ENCODE data around the gene CILP. TPM values are rescaled to one million over a fixed set of nuclear protein-coding genes. Genes with fewer than 3 reads are reported as not detected.

CILP gene
- total RNA-seq, 2 donors from 2014 or later: 0.82 to 27.8 TPM

GRCh38 chr15:65255486-65256140, 44.3 kb upstream of the CILP start:
- intact Hi-C loops (cut with DNase I): no loop called here
- Histone ChIP-seq H3K4me1 (replicated peaks) (peaks cover 4% of the 10 kb centered on the region), H3K27ac (no peak overlapping the region)

GRCh38 chr15:65254758-65255157, 43.5 kb upstream of the CILP start:
- Histone ChIP-seq H3K27me3 (replicated peaks; ENCODE audit: insufficient read depth) (no peaks in the 10 kb centered on the region), H3K9me3 (no peaks in the 10 kb centered on the region), H3K27ac (no peak overlapping the region), H3K36me3 (no peaks in the 10 kb centered on the region), H3K4me1 (replicated peaks) (peaks cover 4% of the 10 kb centered on the region), H3K4me3 (no peak overlapping the region)
- DNase-seq (ENCODE audit: low spot score): no peak
- intact Hi-C loops (cut with DNase I): no loop called here
- 94% methylated on average over 1 of the region's 1 CpG for WGBS
- TF ChIP-seq CTCF (IDR thresholded peaks at IDR 0.05) (no peak), POLR2A (IDR thresholded peaks at IDR 0.05) (no peak), POLR2AphosphoS5 (IDR thresholded peaks at IDR 0.05) (no peak)

More at GRCh38 chr15:65255486-65256140, 44.3 kb upstream of the CILP start:
- Histone ChIP-seq H3K36me3 (no peaks in the 10 kb centered on the region), H3K9me3 (no peaks in the 10 kb centered on the region), H3K27me3 (replicated peaks; ENCODE audit: insufficient read depth) (no peaks in the 10 kb centered on the region), H3K4me3 (no peak overlapping the region)
- 92% methylated on average over 7 of the region's 7 CpGs for WGBS
- TF ChIP-seq CTCF (IDR thresholded peaks at IDR 0.05) (no peak), POLR2AphosphoS5 (IDR thresholded peaks at IDR 0.05) (no peak), POLR2A (IDR thresholded peaks at IDR 0.05) (no peak)
- no peak for DNase-seq (ENCODE audit: low spot score)

GRCh38 chr15:65254356-65254755, 43.1 kb upstream of the CILP start:
- intact Hi-C loops (cut with DNase I): no loop called here
- Histone ChIP-seq H3K9me3 (no peaks in the 10 kb centered on the region), H3K27ac (no peak overlapping the region), H3K36me3 (no peaks in the 10 kb centered on the region), H3K4me1 (replicated peaks) (peaks cover 4% of the 10 kb centered on the region), H3K4me3 (no peak overlapping the region), H3K27me3 (replicated peaks; ENCODE audit: insufficient read depth) (no peaks in the 10 kb centered on the region)
- no peak for DNase-seq (ENCODE audit: low spot score)
- 59% methylated on average over 4 of the region's 4 CpGs for WGBS
- TF ChIP-seq POLR2AphosphoS5 (IDR thresholded peaks at IDR 0.05) (no peak), CTCF (IDR thresholded peaks at IDR 0.05) (no peak), POLR2A (IDR thresholded peaks at IDR 0.05) (no peak)

- Histone ChIP-seq H3K9me3 (no peaks in the 10 kb centered on the region), H3K4me3 (no peak overlapping the region), H3K27me3 (replicated peaks; ENCODE audit: insufficient read depth) (no peaks in the 10 kb centered on the region), H3K27ac (no peak overlapping the region), H3K36me3 (no peaks in the 10 kb centered on the region), H3K4me1 (replicated peaks) (no peaks in the 10 kb centered on the region)
- DNase-seq (ENCODE audit: low spot score): no peak
- no peak for TF ChIP-seq CTCF (IDR thresholded peaks at IDR 0.05)
- no peak for TF ChIP-seq POLR2A (IDR thresholded peaks at IDR 0.05)
- no peak for TF ChIP-seq POLR2AphosphoS5 (IDR thresholded peaks at IDR 0.05)
- intact Hi-C loops (cut with DNase I): no loop called here
- WGBS: 57% methylated on average over 2 of the region's 2 CpGs
Measured at GRCh38 chr15:65249641-65250040, 38.4 kb upstream of the CILP start.

Measured in prostate gland (tissue), 2 donors.